Activated CD8-positive, alpha-beta memory T cell treated with anti-CD3 and anti-CD28 coated beads for 48 hours (primary cell): ENCODE measurements around the gene AMPD3.

Experiments used
- DNase-seq, 3 experiments: peaks; one replicate each; pipeline ENCODE4 v3.0.0-alpha.2; 2020; ENCODE audit warnings: low read depth in 2 of 3, low spot score in 2 of 3

Gene AMPD3

DNA sequence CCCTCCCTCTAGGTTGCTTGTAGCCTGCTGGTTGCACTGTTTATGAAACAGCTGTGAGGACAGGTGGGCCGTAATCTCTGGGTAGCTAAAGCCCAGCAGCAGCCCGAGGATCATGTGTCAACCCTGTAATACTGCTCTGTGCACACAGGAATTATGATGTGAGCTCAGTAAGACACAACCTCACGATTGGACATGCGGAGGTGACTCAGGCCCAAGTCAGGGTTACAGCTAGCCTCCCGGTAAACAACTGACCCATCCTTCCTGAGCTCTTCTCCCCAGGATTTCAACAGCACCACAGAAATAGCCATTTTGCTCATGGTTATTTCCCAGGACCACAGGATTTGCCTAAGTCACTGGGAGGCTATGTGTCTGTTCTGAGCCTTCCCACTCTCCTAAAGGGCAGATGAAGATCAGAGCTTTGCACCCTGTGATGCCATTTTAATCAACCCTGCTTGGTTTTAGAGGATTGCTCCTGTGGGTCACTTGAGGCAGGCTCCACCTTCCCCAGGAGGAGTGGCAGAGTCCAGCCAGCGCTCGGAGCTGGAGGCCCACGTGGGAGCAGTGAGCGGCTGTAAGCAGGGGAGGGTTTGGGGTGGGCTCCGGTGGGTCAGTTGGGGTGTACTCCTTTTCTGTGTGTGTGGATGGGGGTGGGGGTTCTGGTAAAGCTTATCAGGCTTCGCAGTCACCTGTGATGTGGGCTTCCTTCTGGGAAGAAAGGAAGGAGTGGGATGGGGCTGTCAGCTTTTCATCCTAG lies at the start of gene AMPD3:
Gene AMPD3, plus strand, starts transcription at position 387 of the 754 bp plus-strand sequence. CDS start 6,256 bp downstream, outside the sequence.
- no peak for DNase-seq

DNA sequence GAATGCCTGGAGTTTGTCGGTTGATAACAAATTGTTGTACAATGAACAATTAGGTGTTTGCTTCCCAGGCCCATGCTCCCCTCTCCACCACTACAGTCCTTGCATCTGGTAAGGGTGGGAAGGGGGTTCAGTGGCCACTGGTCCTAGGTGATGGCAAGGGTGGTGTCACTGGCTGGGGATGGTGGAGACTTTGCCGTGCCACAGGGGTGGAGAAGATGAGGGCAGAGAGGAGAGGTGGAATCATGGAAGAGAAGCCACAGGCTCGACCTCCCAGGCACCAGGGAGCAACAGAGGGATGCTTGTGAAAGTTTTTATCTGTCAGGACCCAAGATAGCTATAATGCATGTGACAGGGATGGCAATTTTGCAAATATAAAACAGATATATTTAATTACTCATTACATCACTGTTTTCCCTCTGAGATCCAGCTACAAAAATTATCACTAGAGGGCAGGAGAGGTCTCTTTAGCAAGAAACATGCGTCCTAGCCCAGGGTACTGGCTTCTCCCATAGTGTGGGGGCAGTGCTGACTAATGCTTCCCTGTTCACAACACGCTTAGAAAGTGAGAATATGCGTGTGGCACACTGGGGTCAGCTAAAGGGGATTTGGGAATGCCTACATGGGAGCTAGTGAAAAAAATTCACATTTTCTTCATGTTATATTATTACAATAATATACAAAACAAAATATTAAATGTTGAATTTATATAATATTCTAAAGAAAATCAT lies 49.0 kb upstream of the AMPD3 start:
- DNase-seq, result peak in 1 of 3 experiments; percentile 31

DNA sequence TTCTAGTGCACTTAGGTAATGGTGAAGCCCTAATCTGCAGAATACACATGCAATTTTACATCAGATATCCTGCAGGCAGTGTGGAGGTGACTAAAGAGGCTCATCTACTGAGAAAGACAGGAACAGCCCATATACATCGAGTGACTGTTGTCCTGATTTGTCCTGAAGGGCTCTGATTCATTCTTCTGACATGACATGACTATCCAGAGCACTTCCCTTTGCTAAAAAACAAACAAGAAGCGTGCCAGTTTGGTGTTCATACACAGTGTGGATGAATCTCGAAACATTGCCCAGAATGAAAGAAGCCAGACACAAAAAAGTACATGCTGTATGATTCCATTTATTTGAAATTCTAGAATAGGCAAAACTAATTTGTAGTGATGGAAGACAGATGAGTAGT lies 48.0 kb upstream of the AMPD3 start:
- DNase-seq, result no peak

DNA sequence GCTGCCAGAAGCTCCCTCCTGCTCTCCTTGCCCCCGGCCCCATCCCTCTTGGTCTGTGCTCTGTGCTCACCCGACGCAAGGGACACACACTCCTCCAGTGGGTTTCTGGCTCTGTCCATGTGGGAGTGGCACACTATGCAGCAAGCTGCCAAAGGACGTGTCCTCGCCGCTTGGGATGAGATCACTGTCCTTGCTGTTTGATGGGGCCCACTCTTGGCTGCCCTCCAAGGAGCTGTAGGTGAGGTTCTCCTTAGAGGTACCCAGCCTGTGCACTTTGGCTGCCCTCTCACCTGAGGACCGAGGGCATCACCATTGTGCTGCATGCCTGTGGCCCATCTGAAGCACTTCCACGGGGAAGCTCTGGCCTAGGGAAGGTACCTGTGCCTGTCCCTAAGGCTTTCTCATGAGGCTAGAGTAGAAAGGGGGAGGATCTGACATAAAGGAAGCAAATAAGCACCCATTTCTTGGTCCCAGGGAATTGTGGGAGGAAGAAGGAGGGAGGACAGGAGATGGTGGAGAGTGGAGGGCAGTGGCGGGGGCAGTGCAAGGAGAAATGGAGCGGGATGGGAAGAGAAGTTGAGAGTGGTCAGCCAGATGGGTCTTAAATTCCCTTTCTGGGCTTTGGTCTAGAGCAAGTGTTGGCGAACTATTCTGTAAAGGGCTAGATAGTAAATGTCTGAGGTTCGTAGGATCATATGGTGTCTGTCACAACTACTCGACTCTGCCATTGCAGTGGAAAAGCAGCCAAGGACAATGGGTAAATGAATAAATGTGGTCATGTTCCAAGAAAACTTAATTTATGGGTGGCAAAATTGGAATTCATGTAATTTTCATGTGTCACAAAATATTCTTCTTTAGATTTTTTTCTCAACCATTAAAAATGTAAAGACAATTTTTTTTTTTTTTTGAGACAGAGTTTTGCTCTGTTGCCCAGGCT lies 47.0 kb upstream of the AMPD3 start:
- no peak for DNase-seq

DNA sequence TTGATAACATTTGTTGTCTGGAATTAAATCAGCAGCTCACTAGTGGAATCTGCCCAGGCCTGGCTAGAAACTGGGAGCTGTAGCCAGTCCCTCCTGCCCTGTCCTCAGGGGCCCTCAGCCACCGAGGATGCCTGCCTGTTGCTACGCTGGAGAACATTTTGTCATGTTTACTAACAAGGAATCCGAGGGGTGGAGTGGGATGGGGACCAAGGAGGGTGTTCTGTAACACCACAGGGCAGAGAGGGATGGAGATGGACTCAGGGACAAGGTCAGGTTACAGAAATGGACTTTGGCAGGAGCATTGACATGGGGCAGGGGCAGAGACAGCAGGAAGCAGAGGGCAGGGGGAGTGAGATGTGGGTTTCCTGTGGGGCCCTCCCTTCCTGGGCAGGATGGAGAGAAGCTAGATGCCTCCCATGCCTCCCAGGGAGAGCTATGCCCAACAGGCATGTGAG lies 45.8 kb upstream of the AMPD3 start:
- no peak for DNase-seq

DNA sequence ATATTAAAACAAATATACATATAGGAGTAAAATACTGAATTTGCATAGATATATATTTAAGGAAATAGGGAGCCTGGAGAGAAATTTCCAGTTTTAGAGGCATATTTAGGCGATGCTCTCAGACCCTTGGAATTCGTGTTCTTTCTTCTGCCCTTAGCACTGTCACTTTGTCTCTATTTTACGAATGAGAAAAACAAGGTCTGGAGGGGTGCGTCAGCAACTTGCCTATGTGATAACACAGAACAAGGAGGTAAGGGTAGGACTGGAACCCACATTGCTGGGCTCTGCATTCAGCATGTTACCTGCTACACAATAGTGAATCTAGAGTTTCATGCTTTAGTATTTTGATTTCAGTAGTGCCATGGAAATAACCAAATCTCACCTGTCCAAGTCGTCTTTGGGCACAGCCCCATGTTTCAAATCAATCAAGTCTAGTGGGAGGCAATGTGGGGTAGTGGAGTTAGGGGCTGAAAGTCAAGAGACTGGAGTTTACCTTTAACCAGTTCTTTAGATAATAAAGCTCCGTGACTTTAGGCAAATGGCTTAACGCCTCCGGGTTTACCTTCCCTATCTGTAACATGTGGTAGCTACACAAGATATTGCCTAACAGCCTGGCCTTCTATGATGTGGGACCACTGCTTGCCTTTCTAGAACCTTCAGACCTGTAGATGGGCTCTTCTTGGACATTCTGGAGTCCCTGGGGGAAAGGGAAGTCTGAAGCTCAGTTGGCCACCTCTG lies 44.8 kb upstream of the AMPD3 start:
- no peak for DNase-seq

DNA sequence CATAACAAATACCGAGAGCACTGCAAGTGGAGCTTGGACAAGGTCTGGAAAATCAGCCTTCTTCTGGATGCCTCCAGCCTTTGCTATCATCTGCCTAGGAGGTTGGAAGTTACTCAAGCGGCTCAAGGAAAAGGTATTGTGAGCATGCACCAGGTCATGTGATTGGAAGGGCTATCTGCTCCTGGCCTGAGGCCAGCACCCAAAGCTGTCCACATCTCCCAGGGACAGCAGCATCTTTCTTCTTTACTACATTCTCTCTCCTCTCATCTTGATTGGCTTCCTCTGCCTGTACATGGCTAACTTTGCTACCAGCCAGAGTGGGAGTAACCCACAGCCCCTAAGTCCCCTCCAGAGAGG lies 44.2 kb upstream of the AMPD3 start:
- no peak for DNase-seq

DNA sequence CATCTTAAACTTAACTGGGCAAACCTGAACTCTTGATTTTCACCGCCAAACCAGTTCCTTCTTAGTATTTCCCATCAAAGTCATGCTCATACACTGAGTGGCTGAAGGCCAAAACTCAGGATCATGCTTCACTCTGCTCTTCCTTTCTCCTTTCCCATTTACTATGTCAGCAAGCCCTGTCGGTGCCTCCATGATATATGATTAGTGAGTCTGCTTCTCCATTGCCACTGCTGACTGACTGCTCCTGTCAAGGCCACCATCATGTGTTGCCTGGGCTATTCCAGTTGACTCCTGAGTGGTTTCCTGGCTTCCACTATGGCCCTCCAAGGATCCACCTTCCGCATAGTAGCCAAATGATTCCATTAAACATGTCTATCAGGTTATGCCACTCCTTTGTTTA lies 42.8 kb upstream of the AMPD3 start:
- no peak for DNase-seq

DNA sequence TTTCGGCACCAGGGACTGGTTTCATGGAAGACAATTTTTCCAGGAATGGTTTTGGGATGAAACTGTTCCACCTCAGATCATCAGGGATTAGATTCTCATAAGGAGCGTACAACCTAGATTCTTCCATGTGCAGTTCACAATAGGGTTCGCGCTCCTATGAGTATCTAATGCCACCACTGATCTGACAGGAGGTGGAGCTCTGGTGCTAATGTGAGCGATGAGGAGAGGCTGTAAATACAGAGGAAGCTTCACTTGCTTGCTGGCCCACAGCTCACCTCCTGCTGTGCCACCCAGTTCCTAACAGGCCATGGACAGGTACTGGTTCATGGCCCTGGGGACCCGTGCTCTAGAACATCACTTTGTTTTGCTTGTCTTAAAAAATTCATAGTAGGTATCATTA lies 41.8 kb upstream of the AMPD3 start:
- no peak for DNase-seq

DNA sequence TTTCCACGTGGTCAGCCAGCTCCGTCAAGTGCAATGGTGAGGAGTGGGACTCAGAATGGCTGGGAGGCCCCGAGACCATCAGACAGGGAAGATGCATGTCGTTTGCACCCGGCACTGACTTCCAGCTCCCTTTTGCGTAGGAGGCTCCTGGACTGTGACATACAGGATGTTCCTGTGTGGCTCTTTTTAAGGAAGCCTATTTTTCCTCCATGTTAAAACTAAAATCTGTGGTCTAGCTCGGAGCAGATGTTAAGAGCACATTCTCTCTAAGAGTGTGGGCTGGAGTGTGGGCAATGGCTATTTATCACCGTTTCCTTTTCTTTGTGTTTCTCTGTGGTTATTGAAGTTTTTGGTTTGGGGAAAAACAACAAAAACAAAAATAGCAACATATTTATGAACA lies 40.9 kb upstream of the AMPD3 start:
- no peak for DNase-seq

DNA sequence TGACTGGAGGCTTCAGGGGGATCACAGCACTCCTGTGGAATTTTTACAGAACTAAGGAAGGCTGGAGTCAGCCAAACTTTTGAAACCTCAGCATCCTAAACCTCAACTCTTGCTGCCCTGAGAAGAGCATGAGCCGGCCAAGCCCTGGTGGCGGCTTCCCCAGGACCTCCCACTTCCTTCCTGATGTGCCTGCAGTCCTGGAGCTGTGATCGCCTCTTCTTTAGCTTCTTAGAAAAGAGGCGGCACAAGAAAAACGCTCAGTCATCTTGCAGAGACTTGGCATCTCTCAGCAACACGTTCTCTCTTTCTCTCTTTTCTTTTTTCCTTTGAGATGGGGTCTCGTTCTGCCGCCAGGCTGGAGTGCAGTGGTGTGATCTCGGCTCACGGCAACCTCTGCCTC lies 40.4 kb upstream of the AMPD3 start:
- DNase-seq, result no peak

DNA sequence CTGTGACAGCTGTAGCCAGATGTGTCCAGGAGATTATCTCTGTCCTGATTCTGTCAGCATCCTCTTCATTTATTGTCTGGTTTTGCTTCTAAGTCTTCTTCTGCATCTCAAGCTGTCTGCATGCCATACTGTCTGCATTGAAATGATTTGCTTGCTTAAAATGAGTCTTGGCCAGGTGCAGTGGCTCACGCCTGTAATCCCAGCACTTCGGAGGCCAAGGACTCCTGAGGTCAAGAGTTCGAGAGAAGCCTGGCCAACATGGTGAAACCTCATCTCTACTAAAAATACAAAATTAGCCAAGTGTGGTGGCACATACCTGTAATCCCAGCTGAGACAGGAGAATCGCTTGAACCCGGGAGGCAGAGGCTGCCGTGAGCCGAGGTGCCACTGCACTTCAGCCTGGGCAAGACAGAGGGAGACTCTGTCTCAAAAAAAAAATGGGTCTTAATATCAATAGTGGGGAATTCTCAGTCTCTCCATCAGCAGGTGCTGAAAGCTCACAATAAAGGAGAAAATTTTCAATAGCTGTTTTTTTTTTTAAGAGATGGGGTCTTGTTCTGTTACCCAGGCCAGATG lies 39.2 kb upstream of the AMPD3 start:
- no peak for DNase-seq

DNA sequence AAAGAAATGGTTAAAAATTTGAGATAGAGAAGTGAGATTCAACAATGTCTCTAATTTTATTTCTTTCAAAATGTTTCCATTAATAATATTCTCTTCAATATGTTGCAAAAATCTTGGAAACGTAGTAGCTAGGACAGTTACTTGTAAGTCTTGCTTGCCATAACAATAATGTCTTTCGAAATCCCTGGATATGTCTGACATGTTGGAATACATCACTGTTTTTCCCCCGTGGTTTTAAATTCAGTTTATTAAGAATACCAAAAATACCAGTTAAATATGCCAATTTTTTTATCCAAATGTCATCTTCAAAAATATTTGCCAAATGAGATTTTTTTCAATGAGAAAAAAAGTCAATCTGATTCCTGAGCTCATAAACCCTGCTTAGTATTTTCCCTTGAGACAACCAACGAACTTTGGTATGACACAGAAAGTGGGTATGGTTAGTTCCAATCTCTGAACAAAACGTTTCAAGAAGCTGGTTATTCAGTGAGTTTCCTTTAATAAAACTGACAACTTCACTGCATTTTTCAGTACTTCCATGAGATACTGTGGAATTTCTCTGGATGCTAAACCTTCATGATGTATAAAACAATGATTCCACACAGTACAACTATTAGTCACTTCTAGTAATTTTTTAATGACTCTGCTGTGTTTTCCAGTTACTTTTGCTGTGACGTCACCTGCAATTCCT lies 36.7 kb upstream of the AMPD3 start:
- DNase-seq, result no peak

DNA sequence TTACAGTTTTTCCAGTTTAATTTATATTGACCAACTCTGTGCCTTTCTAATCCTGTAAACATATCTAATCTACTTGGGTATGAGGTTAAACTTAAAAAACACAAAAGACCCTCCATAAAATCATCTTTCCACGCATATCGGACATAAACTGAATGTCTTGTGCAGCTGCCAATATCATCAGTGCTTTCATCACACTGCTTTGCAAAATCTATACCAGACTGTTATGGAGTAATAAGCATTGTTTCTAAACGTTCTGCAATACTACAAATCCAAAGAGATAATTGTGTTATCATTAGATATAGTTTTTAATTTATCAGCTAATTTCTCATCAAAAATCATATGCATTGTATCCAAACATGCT lies 36.1 kb upstream of the AMPD3 start:
- no peak for DNase-seq

DNA sequence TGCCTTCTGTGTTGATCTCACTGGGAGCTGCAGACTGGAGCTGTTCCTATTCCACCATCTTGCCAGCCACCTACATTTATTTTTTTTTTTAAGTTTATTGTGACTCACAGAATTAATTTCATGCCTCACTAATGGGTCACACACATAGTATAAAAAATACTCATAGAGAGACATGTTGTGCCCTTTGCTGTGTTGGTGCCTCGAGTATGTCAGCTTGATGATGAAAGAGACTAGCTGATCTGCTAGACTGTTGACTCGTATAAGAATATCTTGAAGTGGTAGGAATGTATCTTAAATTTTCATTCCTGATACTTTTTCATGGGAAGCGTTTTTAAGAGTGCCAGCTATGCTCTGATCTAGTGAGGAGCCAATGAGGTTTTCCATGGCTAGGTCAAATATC lies 28.6 kb upstream of the AMPD3 start:
- DNase-seq, result no peak

DNA sequence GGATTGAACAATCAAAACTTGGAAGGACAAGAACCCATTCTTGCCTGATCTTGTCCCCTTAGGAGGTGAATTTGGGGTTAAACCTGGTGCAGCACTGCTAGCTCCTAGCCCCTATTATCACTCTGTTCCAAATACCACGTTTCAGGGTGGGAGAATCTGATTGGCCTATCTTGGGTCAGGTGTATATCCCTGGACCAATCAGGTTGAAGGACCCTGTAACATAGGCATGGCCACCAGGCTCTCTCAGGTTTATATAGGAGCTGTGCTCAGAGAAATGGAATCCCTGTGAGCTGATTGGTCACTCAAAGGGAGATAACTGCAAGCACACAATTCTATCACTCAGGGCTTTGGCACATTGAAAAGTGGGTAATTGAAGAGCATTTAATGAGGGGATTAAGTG lies 26.6 kb upstream of the AMPD3 start:
- no peak for DNase-seq

DNA sequence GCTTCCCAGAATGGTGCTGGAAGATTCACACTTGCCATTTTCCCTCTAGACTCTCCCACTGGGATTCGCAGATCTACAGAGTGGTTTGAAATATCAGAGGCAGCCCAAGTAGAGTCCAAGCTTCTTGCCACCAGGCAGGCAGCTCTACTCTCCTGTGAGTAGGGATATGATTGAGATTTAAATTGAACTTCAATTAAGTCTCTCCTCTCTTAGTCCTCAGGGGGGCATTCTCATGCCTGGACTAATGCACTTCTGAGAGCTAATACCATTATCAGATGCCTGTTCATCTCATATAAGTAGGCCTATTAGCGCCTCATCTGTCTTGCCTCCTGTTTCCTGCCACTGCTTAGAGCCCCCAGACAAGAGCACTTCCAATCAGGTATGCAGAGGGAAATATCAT lies 25.5 kb upstream of the AMPD3 start:
- no peak for DNase-seq

DNA sequence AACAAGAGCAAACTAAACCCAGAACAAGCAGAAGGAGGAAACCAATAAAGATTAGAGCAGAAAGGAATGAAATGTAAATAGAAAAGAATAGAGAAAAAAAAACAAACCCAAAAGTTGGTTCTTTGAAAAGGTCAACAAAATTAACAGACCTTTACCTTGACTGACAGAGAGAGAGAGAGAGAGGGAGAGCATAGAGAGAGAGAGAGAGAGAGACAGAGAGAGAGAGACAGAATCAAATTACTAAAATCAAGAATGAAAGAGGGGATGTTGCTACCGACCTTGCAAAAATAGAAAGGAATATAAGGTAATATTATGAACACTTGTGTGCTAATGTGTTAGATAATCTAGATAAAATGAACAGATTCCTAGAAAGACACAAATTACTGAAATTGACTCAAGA lies 22.6 kb upstream of the AMPD3 start:
- DNase-seq, result no peak

DNA sequence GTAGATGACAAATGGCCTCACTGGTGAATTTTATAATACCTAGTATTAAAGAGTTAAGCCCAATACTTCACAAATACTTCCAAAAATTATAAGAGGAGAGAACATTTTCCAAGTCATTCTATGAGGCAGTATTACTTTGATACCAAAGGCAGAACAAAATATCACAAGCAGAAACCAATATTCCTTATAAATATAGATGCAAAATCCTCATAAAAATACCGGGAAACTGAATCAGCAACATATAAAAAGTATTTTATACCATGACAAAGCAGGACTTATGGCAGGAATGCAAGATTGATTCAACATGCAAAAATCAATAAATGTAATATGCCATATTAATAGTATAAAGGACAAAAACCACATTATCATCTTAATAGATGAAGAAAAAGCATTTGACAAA lies 22.1 kb upstream of the AMPD3 start:
- DNase-seq, result no peak

DNA sequence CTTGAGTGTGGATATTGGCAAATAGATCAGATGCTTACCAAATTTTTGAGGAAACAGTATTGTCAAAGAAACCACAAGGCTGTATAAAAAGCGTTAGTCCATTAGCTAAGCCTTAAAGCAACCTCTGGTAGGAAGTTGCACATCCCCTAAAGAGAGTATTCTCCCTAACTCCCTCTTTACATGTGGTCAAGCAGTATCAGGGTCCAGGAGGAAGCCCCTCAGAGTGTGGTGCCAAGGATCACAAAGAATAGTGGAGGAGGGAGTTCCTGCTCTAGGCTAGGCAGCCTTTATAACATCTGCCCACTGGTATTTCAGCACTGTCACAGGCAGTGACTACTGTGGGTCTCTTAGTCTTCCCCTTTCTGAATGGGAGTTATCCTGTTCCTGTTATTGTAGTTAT lies 18.8 kb upstream of the AMPD3 start:
- DNase-seq, result no peak
